GM12878 (cell line): Measurements from ENCODE around the gene CBFA2T3. TPM values are rescaled to one million over a fixed set of nuclear protein-coding genes. Genes with fewer than 3 reads are reported as not detected.

Experiments used
- ATAC-seq: fragments of 200-7000 bp; cut with Tn5 transposase; 3 replicates; pipeline ENCODE4 v1.9.1; 2020; ENCODE audit warnings: mild to moderate bottlenecking, moderate library complexity
- BruUV-seq: library from RNA; stranded (reverse); fragments of 400-500 nt; replicated peaks from 2 replicates; lab custom pipeline; 2021; lab: Mats Ljungman, UMichigan
- CTCF ChIA-PET: fragments of 300-600 bp; sonication (Branson Sonifier 250); formaldehyde crosslinking; extraction: SDS; loops from one replicate; lab custom pipeline; 2021; ENCODE audit warnings: inconsistent platforms; lab: Yijun Ruan, JAX
- POLR2A ChIA-PET: fragments of 350-600 bp; formaldehyde crosslinking; extraction: SDS; loops from one replicate; lab custom pipeline; 2021; ENCODE audit warnings: inconsistent platforms; lab: Charles Lee
- RAD21 ChIA-PET: fragments of 300-600 bp; sonication (Branson Sonifier 250); formaldehyde crosslinking; loops from one replicate; lab custom pipeline; 2023; ENCODE audit warnings: antibody characterized with exemption; ENCODE audit not compliant: unreplicated experiment; lab: Charles Lee
- SMC1A ChIA-PET: fragments of 300-600 bp; sonication (Branson Sonifier 250); formaldehyde crosslinking; loops from one replicate; lab custom pipeline; 2023; ENCODE audit not compliant: unreplicated experiment, uncharacterized antibody; lab: Charles Lee
- DNase-seq: peaks from one replicate; pipeline ENCODE4 v3.0.0-alpha.2; 2011; ENCODE audit warnings: low read depth, low spot score
- FAIRE-seq: peaks from 3 replicates; lab custom pipeline; 2011; peaks lifted over from hg19 to GRCh38; lab: Jason Lieb, UNC
- H2AFZ ChIP-seq: 2 replicates; pipeline ENCODE4 v1.6.0; 2011; ENCODE audit warnings: low read depth, low read length, control low read depth; ENCODE audit not compliant: control insufficient read depth
- H3K27ac ChIP-seq: 2 replicates; pipeline ENCODE4 v1.5.1; 2011; ENCODE audit warnings: control low read depth; ENCODE audit not compliant: control insufficient read depth, insufficient read depth
- H3K27me3 ChIP-seq, 2 experiments: replicated peaks in 1 of 2; 2 replicates each; pipeline versions ENCODE4 v1.6.0 to v1.6.1; 2011; ENCODE audit warnings: low read length in 1 of 2; ENCODE audit not compliant: control insufficient read depth in 2 of 2, insufficient read depth in 2 of 2
- H3K36me3 ChIP-seq, 2 experiments: 2 replicates each; pipeline ENCODE4 v1.5.1; 2011; ENCODE audit warnings: low read length in 1 of 2; ENCODE audit not compliant: control insufficient read depth in 2 of 2, insufficient read depth in 2 of 2
- H3K4me1 ChIP-seq: 2 replicates; pipeline ENCODE4 v1.6.1; 2011; ENCODE audit warnings: mild to moderate bottlenecking, low read length, moderate library complexity, mixed read lengths; ENCODE audit not compliant: control insufficient read depth, insufficient read depth
- H3K4me2 ChIP-seq: 2 replicates; pipeline ENCODE4 v1.6.0; 2011; ENCODE audit warnings: control low read depth; ENCODE audit not compliant: control insufficient read depth, insufficient read depth
- H3K4me3 ChIP-seq: fragments of 200-600 bp; sonication (generic); 2 replicates; pipeline ENCODE4 v1.5.1; 2016
- H3K79me2 ChIP-seq: 2 replicates; pipeline ENCODE4 v1.6.0; 2011; ENCODE audit warnings: low read length; ENCODE audit not compliant: control insufficient read depth, insufficient read depth
- H3K9ac ChIP-seq: 2 replicates; pipeline ENCODE4 v1.8.0; 2011; ENCODE audit warnings: low read length, control low read depth, mixed read lengths; ENCODE audit not compliant: control insufficient read depth, insufficient read depth
- H3K9me3 ChIP-seq: replicated peaks from 3 replicates; pipeline ENCODE4 v1.5.1; 2011; ENCODE audit warnings: mild to moderate bottlenecking, low read length; ENCODE audit not compliant: control insufficient read depth, insufficient read depth
- H4K20me1 ChIP-seq: 2 replicates; pipeline ENCODE4 v1.6.0; 2011; ENCODE audit not compliant: control insufficient read depth, insufficient read depth
- BHLHE40 ChIP-seq, 2 experiments: fragments of 450-650 bp in 1 of 2; IDR thresholded peaks; 2 replicates each; pipeline ENCODE4 v1.6.1; 2011 to 2017; ENCODE audit warnings: low read depth in 2 of 2, borderline replicate concordance in 1 of 2, improper control_type of control experiment in 1 of 2, low read length in 1 of 2, mild to moderate bottlenecking in 1 of 2
- CREB1 ChIP-seq: IDR thresholded peaks from 2 replicates; pipeline ENCODE4 v1.6.1; 2012; ENCODE audit warnings: low read depth, mild to moderate bottlenecking, inconsistent platforms
- DPF2 ChIP-seq: fragments of 450-650 bp; IDR thresholded peaks from 2 replicates; pipeline ENCODE4 v1.6.1; 2017; ENCODE audit warnings: mild to moderate bottlenecking
- FOS ChIP-seq: IDR thresholded peaks from 3 replicates; pipeline ENCODE4 v1.6.1; 2011; ENCODE audit warnings: borderline replicate concordance; ENCODE audit not compliant: insufficient read length; ENCODE audit errors: extremely low read depth
- HCFC1 ChIP-seq: fragments of 150-350 bp; IDR thresholded peaks from 2 replicates; pipeline ENCODE4 v1.6.1; 2014; ENCODE audit warnings: low read length
- MTA3 ChIP-seq: IDR thresholded peaks from 2 replicates; pipeline ENCODE4 v1.6.1; 2012; ENCODE audit warnings: low read length, inconsistent platforms, borderline replicate concordance
- NBN ChIP-seq: fragments of 450-650 bp; IDR thresholded peaks from 2 replicates; pipeline ENCODE4 v1.6.1; 2016
- PAX8 ChIP-seq: fragments of 450-650 bp; IDR thresholded peaks from 2 replicates; pipeline ENCODE4 v1.6.1; 2017; ENCODE audit warnings: mild to moderate bottlenecking, moderate library complexity
- SREBF1 ChIP-seq: IDR thresholded peaks from 2 replicates; pipeline ENCODE4 v1.6.1; 2012; ENCODE audit warnings: mild to moderate bottlenecking, low read length
- STAT1 ChIP-seq: fragments of 450-650 bp; conservative IDR thresholded peaks from 2 replicates; pipeline ENCODE4 v1.6.1; 2014; ENCODE audit warnings: antibody characterized with exemption, mild to moderate bottlenecking
- SUPT20H ChIP-seq: IDR thresholded peaks from 2 replicates; pipeline ENCODE4 v1.6.1; 2011; ENCODE audit warnings: low read depth, mild to moderate bottlenecking, low read length, moderate library complexity, borderline replicate concordance; ENCODE audit not compliant: control insufficient read depth
- TCF12 ChIP-seq: IDR thresholded peaks from 2 replicates; pipeline ENCODE4 v1.6.1; 2011; ENCODE audit warnings: low read depth, mild to moderate bottlenecking, low read length
- TCF3 ChIP-seq: IDR thresholded peaks from 2 replicates; pipeline ENCODE4 v1.6.1; 2012; ENCODE audit warnings: low read depth, mild to moderate bottlenecking, low read length, borderline replicate concordance; ENCODE audit not compliant: insufficient read depth
- USF1 ChIP-seq: IDR thresholded peaks from 2 replicates; pipeline ENCODE4 v1.6.1; 2011; ENCODE audit warnings: borderline replicate concordance, low read depth, mild to moderate bottlenecking, moderate library complexity, mixed read lengths, low read length; ENCODE audit not compliant: insufficient read depth; ENCODE audit errors: extremely low read length
- ZNF384 ChIP-seq: IDR thresholded peaks from 2 replicates; pipeline ENCODE4 v1.6.1; 2012; ENCODE audit warnings: low read depth, mild to moderate bottlenecking, low read length, improper control_type of control experiment, borderline replicate concordance
- WGBS: methylation state at CpG from one replicate; pipeline ENCODE4 v1.1.6; 2016; ENCODE audit warnings: low lambda C conversion rate; ENCODE audit not compliant: insufficient replicate concordance, insufficient coverage; ENCODE audit errors: missing lambda C conversion rate; 5-methylcytosine and 5-hydroxymethylcytosine counted together
- in situ Hi-C: fragments of 300-500 bp; cut with MboI; formaldehyde crosslinking; loops from 9 replicates; pipeline ENCODE4 v1.14.3; 2018; ENCODE audit warnings: mixed read lengths
- intact Hi-C: fragments of 100-400 bp; cut with micrococcal nuclease; formaldehyde crosslinking; loops from one replicate; pipeline ENCODE4 v1.14.2; 2022; ENCODE audit not compliant: unreplicated experiment
- polyA plus RNA-seq, 11 experiments: library from polyadenylated mRNA; depleted of rRNA in 4 of 11; unstranded in 6 of 11; stranded (reverse) in 5 of 11; fragments of >200 nt; fragmentation: Nextera tagmentation in 4 of 11; fragmentation: Illumina TruSeq in 1 of 11; extraction: Ambion mirVana in 4 of 11; extraction: Trizol in 1 of 11; gene quantifications; 1 replicate in 1 of 11; 2 replicates in 10 of 11; pipeline versions ENCODE4 v1.2.1 to v1.2.3, GENCODE V29; 2011 to 2016; ENCODE audit warnings: inconsistent platforms in 2 of 11, missing spikeins in 2 of 11, low read depth in 1 of 11
- total RNA-seq, 4 experiments: library from RNA; depleted of rRNA in 3 of 4; stranded (reverse); fragments of >200 nt in 3 of 4; fragmentation: Illumina TruSeq in 1 of 4; extraction: Trizol in 1 of 4; gene quantifications; 2 replicates each; pipeline versions ENCODE4 v1.2.1 to v1.2.3, GENCODE V29; 2013 to 2021
- TF ChIP-seq, protein P1 (sequence below): fragments of 450-650 bp; IDR thresholded peaks from 2 replicates; pipeline ENCODE4 v1.6.1; 2017; ENCODE audit warnings: mild to moderate bottlenecking, moderate library complexity

The CBFA2T3 gene
- total and polyA plus RNA-seq, 10 of the 15 experiments (the other 5 are each of a cell fraction or from before 2014, with no cell fraction given) = 0.69 to 42.6 (median 4.5) TPM

- peak in 1 of 2 experiments; percentile 14; a peak in 1 of 4 replicates for TF ChIP-seq BHLHE40 (IDR thresholded peaks at IDR 0.05; ENCODE audit: borderline replicate concordance in 1 of 2, low read depth in 2 of 2, low read length in 1 of 2)
Observed at GRCh38 chr16:88854306-88855111, 122.5 kb downstream of the CBFA2T3 start (continued).

DNA sequence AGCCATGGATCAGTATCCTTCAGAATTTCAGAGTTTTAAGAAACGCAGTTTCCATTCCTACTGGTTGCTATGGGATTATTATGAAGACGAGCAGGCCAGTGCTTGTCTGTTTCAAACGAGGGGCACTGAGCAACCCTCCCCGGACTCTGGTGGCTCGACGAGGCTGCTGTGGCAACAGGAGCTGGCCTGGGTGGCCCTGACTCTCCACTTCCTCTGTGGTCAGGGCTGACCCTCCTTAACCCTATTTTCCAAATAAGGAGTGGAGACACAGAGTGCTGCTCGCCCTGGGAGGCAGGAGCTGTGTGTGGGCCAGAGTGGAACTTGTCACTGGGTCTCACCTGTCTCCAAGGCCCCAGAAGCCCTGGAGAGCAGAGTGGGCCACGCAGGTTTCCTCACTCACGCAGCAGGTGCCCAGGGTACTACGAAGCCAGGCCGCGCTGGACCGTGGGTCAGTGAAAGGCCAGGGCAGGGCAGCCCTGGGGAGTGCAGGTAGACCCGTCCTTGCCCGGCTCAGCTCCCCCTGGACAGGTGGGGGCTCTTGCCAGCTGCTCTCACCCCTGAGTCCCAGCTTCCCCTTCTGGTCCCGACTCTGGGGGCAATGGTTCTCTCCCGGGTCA is 123.6 kb downstream of the CBFA2T3 start:
- in situ Hi-C loops (no loop called here), intact Hi-C loops (no loop called here)
- no peak for FAIRE-seq
- Histone ChIP-seq H3K27me3 (no peaks in the 10 kb centered on the region), H2AFZ (no peak overlapping the region), H3K9me3 (no peaks in the 10 kb centered on the region), H3K27ac (no peak overlapping the region), H3K79me2 (peaks cover 13% of the 10 kb centered on the region), H4K20me1 (0 out of 2 replicates have a peak, but pooled peaks cover 2% of the 10 kb centered on the region), H3K9ac (no peak overlapping the region), H3K4me3 (no peak overlapping the region), H3K4me1 (peaks cover 23% of the 10 kb centered on the region), H3K4me2 (no peak overlapping the region), H3K36me3 (no peaks in the 10 kb centered on the region; a peak in 1 of 4 replicates)
- no TSS peak for BruUV-seq
- ChIA-PET POLR2A (interaction anchor here (0.6 kb wide), 2 partner anchors 10 to 120 kb away, joined by 7 read pairs; no protein-coding TSS in a partner anchor), SMC1A (interaction anchor here (1.0 to 1.3 kb wide), 2 partner anchors 75 to 364 kb away, joined by 3 read pairs; partner anchors contain the start of gene ZNF778), CTCF (no interaction called here), RAD21 (no interaction called here)
- WGBS = 78% methylated on average over 17 of the region's 17 CpGs
- no peak for DNase-seq
- no peak for ATAC-seq
- TF ChIP-seq SREBF1 (no peak), USF1 (no peak), STAT1 (no peak), CREB1 (no peak), HCFC1 (no peak), PAX8 (no peak), DPF2 (no peak), TCF12 (no peak), NBN (no peak), SUPT20H (no peak), ZNF384 (no peak), FOS (no peak), TCF3 (no peak), MTA3 (no peak)
- TF ChIP-seq, protein P1, sequence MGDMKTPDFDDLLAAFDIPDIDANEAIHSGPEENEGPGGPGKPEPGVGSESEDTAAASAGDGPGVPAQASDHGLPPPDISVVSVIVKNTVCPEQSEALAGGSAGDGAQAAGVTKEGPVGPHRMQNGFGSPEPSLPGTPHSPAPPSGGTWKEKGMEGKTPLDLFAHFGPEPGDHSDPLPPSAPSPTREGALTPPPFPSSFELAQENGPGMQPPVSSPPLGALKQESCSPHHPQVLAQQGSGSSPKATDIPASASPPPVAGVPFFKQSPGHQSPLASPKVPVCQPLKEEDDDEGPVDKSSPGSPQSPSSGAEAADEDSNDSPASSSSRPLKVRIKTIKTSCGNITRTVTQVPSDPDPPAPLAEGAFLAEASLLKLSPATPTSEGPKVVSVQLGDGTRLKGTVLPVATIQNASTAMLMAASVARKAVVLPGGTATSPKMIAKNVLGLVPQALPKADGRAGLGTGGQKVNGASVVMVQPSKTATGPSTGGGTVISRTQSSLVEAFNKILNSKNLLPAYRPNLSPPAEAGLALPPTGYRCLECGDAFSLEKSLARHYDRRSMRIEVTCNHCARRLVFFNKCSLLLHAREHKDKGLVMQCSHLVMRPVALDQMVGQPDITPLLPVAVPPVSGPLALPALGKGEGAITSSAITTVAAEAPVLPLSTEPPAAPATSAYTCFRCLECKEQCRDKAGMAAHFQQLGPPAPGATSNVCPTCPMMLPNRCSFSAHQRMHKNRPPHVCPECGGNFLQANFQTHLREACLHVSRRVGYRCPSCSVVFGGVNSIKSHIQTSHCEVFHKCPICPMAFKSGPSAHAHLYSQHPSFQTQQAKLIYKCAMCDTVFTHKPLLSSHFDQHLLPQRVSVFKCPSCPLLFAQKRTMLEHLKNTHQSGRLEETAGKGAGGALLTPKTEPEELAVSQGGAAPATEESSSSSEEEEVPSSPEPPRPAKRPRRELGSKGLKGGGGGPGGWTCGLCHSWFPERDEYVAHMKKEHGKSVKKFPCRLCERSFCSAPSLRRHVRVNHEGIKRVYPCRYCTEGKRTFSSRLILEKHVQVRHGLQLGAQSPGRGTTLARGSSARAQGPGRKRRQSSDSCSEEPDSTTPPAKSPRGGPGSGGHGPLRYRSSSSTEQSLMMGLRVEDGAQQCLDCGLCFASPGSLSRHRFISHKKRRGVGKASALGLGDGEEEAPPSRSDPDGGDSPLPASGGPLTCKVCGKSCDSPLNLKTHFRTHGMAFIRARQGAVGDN = no peak
